Common myeloid progenitor, CD34-positive (primary cell): ENCODE results near the gene SHE.
"Not testable (repeated sequence)": the region's sequence is repeated elsewhere in the genome, so short reads cannot be mapped to it uniquely, and the experiment has no call there.

ENCODE experiments used
- CTCF ChIA-PET: fragments of 350-600 bp; sonication (Branson Sonifier 250); formaldehyde crosslinking; loops from one replicate; lab custom pipeline; 2021; ENCODE audit warnings: antibody characterized with exemption; lab: Charles Lee
- POLR2A ChIA-PET: fragments of 350-600 bp; sonication (Branson Sonifier 250); formaldehyde crosslinking; loops from one replicate; lab custom pipeline; 2021; ENCODE audit warnings: antibody characterized with exemption; lab: Charles Lee
- DNase-seq, 3 donors: peaks; one replicate each; pipeline versions ENCODE4 v3.0.0 to v3.0.0-alpha.2; 2013
- H3K27ac ChIP-seq, 2 experiments: 1 replicate in 1 of 2; 2 replicates in 1 of 2; pipeline ENCODE4 v1.7.0; 2013; ENCODE audit warnings: inconsistent platforms in 2 of 2, low read length in 2 of 2, mild to moderate bottlenecking in 2 of 2, low read depth in 1 of 2, moderate library complexity in 1 of 2; ENCODE audit not compliant: severe bottlenecking in 2 of 2, insufficient read depth in 1 of 2, poor library complexity in 1 of 2
- H3K27me3 ChIP-seq, 5 experiments: replicated peaks in 2 of 5; 1 replicate in 3 of 5; 2 replicates in 2 of 5; pipeline versions ENCODE4 v1.6.1 to v1.7.0; 2013; ENCODE audit warnings: low read length in 4 of 5, mild to moderate bottlenecking in 2 of 5, moderate library complexity in 2 of 5, inconsistent platforms in 1 of 5; ENCODE audit not compliant: insufficient read depth in 5 of 5, control insufficient read depth in 4 of 5
- H3K36me3 ChIP-seq, 4 experiments: 1 replicate in 2 of 4; 2 replicates in 2 of 4; pipeline versions ENCODE4 v1.6.1 to v1.7.0; 2013; ENCODE audit warnings: low read length in 3 of 4, control low read depth in 1 of 4, mild to moderate bottlenecking in 1 of 4; ENCODE audit not compliant: control insufficient read depth in 4 of 4, insufficient read depth in 4 of 4
- H3K4me1 ChIP-seq, 4 experiments: 1 replicate in 3 of 4; 2 replicates in 1 of 4; pipeline versions ENCODE4 v1.6.1 to v1.7.1; 2013; ENCODE audit warnings: low read length in 3 of 4, mild to moderate bottlenecking in 3 of 4, control low read depth in 1 of 4, inconsistent platforms in 1 of 4, moderate library complexity in 1 of 4; ENCODE audit not compliant: control insufficient read depth in 4 of 4, insufficient read depth in 4 of 4; ENCODE audit errors: control extremely low read depth in 1 of 4
- H3K4me3 ChIP-seq, 7 experiments: 1 replicate in 4 of 7; 2 replicates in 3 of 7; pipeline versions ENCODE4 v1.5.1 to v1.7.0; 2013; ENCODE audit warnings: mild to moderate bottlenecking in 7 of 7, low read length in 6 of 7, moderate library complexity in 6 of 7, inconsistent platforms in 2 of 7, low read depth in 2 of 7, control low read depth in 1 of 7; ENCODE audit not compliant: insufficient read depth in 4 of 7, control insufficient read depth in 1 of 7; ENCODE audit errors: extremely low read depth in 1 of 7
- H3K9me3 ChIP-seq, 5 experiments: 1 replicate in 4 of 5; 2 replicates in 1 of 5; pipeline versions ENCODE4 v1.6.1 to v1.7.1; 2013; ENCODE audit warnings: low read length in 4 of 5, mild to moderate bottlenecking in 2 of 5, inconsistent platforms in 1 of 5, low read depth in 1 of 5, moderate library complexity in 1 of 5; ENCODE audit not compliant: control insufficient read depth in 4 of 5, insufficient read depth in 2 of 5; ENCODE audit errors: control extremely low read depth in 1 of 5
- WGBS: methylation state at CpG from one replicate; pipeline ENCODE4 v1.1.5; 2013; ENCODE audit not compliant: insufficient coverage; 5-methylcytosine and 5-hydroxymethylcytosine counted together

Gene SHE

DNA sequence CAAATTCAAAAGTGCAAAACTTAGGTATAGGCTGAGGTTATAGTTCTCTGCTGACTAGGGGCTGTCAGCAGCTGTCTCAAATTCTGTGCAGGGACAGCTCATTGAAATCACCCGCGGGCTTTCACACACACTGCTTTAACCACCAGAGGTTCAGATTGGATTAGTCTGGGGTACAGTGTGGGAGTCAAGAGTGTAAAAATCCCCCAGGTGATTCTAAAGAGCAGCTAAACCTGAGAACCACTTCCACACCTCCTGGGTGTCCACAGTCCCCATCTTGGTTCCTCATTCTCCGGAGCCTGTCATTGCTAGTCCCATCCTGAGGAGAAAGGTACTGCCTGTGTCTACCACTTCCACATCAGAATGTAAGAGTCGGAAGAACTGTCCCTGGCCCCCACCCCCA, 10.1 kb downstream of the SHE start:
- WGBS: 0% methylated on average over 1 of the region's 4 CpGs
- Histone ChIP-seq H3K4me1 (peaks cover 20 to 55% (median 32%) of the 10 kb centered on the region in 4 experiments), H3K36me3 (no peaks in the 10 kb centered on the region), H3K4me3 (no peak overlapping the region), H3K27ac (no peak overlapping the region), H3K27me3 (no peaks in the 10 kb centered on the region), H3K9me3 (no peaks in the 10 kb centered on the region)
- DNase-seq: no peak
- ChIA-PET CTCF (interaction anchor here (0.9 to 20.1 kb wide), 3 partner anchors 12 to 59 kb away, joined by 3 to 341 read pairs (median 38); partner anchors contain the start of gene UBE2Q1), POLR2A (no interaction called here)

DNA sequence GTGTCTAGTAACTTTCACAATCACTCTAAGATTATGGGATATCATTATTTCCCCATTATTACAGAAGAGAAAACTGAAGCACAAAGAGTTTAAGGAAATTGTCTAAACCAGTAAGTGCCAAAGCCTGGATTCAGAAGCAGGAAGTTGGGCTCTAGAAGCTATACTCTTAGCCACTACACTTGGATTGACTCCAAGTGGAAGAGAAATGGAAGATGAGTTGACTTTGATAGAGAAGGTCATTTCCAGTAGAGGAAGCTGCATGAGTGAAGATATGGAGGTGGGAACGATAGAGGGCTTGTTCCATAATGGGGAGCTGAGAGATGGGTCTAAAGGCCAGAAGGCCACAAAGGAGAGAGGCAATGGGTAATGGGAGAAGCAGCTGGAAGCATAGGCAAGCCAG, 11.9 kb downstream of the SHE start:
- Histone ChIP-seq H3K9me3 (no peaks in the 10 kb centered on the region), H3K4me1 (peaks cover 21 to 57% (median 38%) of the 10 kb centered on the region in 4 experiments), H3K27me3 (no peaks in the 10 kb centered on the region), H3K36me3 (no peaks in the 10 kb centered on the region), H3K27ac (no peak overlapping the region), H3K4me3 (no peak overlapping the region)
- ChIA-PET POLR2A (no interaction called here), CTCF (interaction anchor here (0.6 to 20.1 kb wide), 4 partner anchors 10 to 552 kb away, joined by 3 to 341 read pairs (median 22); partner anchors contain the start of gene UBE2Q1)
- no peak for DNase-seq
- WGBS: 7% methylated on average over 1 of the region's 1 CpG

DNA sequence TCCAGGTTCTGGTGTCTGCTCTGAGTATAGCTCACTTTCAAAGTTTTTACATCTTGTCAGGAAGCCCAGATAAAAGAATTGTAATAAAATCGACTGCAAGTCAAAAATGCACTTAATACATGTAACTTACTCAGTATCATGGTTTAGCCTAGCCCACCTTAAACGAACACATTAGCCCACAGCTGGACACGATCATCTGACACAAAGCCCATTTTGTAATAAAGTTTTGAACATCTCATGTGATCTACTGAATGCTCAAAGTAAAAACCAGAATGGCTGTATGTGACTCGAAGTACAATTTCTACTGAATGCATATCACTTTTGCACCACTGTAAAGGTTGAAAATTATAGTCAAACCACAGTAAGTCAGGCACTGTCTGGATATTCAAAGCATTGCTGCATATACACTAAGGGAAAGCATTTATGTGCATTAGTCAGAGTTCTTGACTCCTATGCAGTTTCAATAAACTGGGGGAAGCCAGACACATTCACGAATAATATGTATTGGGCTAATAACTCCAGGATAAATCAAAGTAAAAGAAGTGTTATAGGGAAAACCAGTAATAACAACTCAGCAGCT, 12.4 kb downstream of the SHE start:
- no peak for DNase-seq
- 100% methylated on average over 3 of the region's 5 CpGs for WGBS
- Histone ChIP-seq H3K36me3 (no peaks in the 10 kb centered on the region), H3K9me3 (no peaks in the 10 kb centered on the region), H3K27me3 (no peaks in the 10 kb centered on the region), H3K4me3 (no peak overlapping the region), H3K27ac (no peak overlapping the region), H3K4me1 (peaks cover 21 to 58% (median 42%) of the 10 kb centered on the region in 4 experiments)
- POLR2A ChIA-PET: interaction anchor here (0.6 kb wide), 1 partner anchor 30 kb away, joined by 3 read pairs; no protein-coding TSS in a partner anchor
- CTCF ChIA-PET: interaction anchor here (0.7 to 20.1 kb wide), 4 partner anchors 10 to 152 kb away, joined by 3 to 341 read pairs (median 20); partner anchors contain the start of gene UBE2Q1

DNA sequence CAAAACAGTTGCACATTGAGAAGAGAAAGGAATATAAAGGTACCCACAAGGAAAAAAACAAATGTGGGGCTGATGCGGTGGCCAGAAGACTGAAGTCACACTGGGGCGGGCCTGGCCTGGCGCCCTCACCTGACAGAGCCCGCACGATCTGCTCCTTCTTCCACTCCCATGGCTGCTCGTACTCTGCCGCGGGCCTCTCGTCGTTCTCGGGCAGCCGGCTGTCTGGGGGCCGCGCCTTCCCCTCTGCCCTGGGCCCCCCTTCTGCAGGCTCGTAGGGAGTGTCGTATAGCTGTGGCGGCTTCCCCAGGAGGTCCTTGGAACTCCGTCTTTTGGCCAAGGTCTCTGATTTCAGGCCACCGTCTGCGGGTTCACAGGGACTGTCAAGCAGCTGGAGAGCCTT, 13.3 kb downstream of the SHE start:
- 94% methylated on average over 19 of the region's 20 CpGs for WGBS
- H3K36me3 ChIP-seq: no peaks in the 10 kb centered on the region

DNA sequence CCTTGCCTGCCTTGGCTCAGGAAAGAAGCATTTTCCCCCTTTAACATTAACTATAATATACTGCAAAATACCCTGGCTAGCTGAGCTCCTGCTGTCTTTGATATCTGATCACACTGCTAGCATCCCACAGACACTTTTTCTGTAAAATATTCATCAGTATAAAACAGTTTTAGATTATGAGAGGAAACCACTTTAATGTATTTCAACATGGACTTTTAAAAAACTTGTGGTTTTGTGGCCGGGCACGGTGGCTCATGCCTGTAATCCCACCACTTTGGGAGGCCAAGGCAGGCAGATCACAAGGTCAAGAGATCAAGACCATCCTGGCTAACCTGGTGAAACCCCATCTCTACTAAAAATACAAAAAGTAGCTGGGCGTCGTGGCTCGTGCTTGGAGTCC, 15.5 kb downstream of the SHE start:
- CTCF ChIA-PET: interaction anchor here (0.7 to 20.1 kb wide), 5 partner anchors 9 to 573 kb away, joined by 3 to 341 read pairs (median 4); partner anchors contain the start of gene UBE2Q1
- POLR2A ChIA-PET, H3K4me3 ChIP-seq, H3K9me3 ChIP-seq, H3K36me3 ChIP-seq, H3K27me3 ChIP-seq, DNase-seq, H3K27ac ChIP-seq: not testable (repeated sequence)
- 90% methylated on average over 2 of the region's 5 CpGs for WGBS
- H3K4me1 ChIP-seq: peaks cover 5 to 41% (median 24%) of the 10 kb centered on the region in 4 experiments

More for the DNA sequence above, 13.3 kb downstream of the SHE start:
- Histone ChIP-seq H3K27ac (no peak overlapping the region), H3K27me3 (no peaks in the 10 kb centered on the region), H3K4me1 (peaks cover 22 to 62% (median 45%) of the 10 kb centered on the region in 4 experiments), H3K9me3 (no peaks in the 10 kb centered on the region), H3K4me3 (no peak overlapping the region)
- no peak for DNase-seq
- CTCF ChIA-PET: interaction anchor here (1.0 to 20.1 kb wide), 3 partner anchors 9 to 63 kb away, joined by 3 to 341 read pairs (median 38); partner anchors contain the start of gene UBE2Q1
- POLR2A ChIA-PET: interaction anchor here (0.6 kb wide), 1 partner anchor 29 kb away, joined by 3 read pairs; no protein-coding TSS in a partner anchor

DNA sequence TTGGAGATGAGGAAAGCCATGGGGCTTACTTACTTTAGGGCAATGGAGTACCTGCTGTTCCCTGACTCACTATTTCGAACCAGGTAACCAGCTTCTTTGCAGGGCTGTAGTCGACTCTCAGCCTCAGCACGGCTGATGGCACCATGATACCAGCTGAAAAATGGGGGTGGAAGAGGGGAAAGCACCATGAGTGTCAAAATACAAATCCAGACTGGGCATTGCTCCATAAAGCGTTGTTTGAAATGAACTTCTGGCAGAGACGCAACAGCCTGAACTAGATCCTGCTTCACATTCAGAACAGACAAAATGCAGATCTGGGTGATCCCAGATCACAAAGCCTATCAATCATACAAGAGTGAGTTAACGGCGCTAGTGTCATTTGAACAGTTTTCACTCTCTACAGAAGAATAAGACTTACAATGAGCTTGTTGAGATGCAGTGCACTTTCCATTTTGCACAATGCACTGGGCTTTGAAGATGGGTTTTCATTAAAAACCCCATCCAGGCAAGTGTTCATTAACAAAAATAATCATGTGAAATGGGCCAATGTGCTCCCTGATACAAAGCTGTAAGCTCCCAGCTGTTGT, 16.2 kb downstream of the SHE start:
- 92% methylated on average over 5 of the region's 7 CpGs for WGBS
- H3K36me3 ChIP-seq: no peaks in the 10 kb centered on the region
- no peak for DNase-seq
- H3K9me3 ChIP-seq: no peaks in the 10 kb centered on the region
- CTCF ChIA-PET: interaction anchor here (0.7 to 20.1 kb wide), 5 partner anchors 10 to 574 kb away, joined by 3 to 341 read pairs (median 4); partner anchors contain the start of gene UBE2Q1
- POLR2A ChIA-PET: no interaction called here
- peaks cover 5 to 42% (median 23%) of the 10 kb centered on the region in 4 experiments for H3K4me1 ChIP-seq
- H3K27ac ChIP-seq: no peak overlapping the region
- no peaks in the 10 kb centered on the region for H3K27me3 ChIP-seq
- peak overlapping the region in 1 of 7 experiments; percentile 10 for H3K4me3 ChIP-seq
